ENCODE measurements around the gene AP5S1. TPM values are rescaled to one million over a fixed set of nuclear protein-coding genes. Genes with fewer than 3 reads are reported as not detected.

Gene AP5S1
- polyA plus RNA-seq, 3 donors: 6.6 to 10.8 (median 8.6) TPM

DNA sequence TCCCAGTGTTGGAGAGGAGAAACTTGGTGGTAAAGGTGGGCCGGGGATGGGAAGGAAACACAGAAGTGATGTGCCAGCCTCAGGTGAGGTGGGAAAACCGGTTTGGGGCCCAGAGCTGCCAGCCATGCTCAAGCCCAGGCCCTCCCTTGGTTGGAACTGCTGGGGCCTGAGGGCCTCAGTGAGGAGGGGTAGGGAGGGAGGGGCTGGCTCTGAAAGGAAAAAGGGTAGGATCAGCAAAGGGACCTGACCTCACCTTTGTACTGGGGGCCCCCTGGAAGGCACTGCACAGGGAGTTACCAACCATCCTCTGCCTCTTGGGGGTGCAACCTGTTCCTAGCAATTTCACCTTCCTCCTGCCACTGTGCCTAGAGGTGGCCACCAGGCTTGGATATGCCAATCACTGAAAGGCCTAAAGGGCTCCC is 37.3 kb upstream of the AP5S1 start:
- H3K36me3 ChIP-seq (replicated peaks in 1 of 2; ENCODE audit: control insufficient read depth in 1 of 2, insufficient read depth in 2 of 2, low read length in 2 of 2): peaks cover 4 to 7% of the 10 kb centered on the region in 2 donors
- no peak overlapping the region for H3K9ac ChIP-seq (ENCODE audit: insufficient read depth, low read length, poor library complexity, severe bottlenecking)
- H3K4me3 Mint-ChIP-seq: no peak overlapping the region
- peaks cover 0 to 4% (median 3%) of the 10 kb centered on the region in 7 donors for H3K9me3 Mint-ChIP-seq
- no peak overlapping the region for H3K27ac ChIP-seq (ENCODE audit: low read depth in 1 of 2, low read length in 2 of 2)
- TF ChIP-seq, protein P1, sequence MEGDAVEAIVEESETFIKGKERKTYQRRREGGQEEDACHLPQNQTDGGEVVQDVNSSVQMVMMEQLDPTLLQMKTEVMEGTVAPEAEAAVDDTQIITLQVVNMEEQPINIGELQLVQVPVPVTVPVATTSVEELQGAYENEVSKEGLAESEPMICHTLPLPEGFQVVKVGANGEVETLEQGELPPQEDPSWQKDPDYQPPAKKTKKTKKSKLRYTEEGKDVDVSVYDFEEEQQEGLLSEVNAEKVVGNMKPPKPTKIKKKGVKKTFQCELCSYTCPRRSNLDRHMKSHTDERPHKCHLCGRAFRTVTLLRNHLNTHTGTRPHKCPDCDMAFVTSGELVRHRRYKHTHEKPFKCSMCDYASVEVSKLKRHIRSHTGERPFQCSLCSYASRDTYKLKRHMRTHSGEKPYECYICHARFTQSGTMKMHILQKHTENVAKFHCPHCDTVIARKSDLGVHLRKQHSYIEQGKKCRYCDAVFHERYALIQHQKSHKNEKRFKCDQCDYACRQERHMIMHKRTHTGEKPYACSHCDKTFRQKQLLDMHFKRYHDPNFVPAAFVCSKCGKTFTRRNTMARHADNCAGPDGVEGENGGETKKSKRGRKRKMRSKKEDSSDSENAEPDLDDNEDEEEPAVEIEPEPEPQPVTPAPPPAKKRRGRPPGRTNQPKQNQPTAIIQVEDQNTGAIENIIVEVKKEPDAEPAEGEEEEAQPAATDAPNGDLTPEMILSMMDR (IDR thresholded peaks at IDR 0.05): no peak
- H3K4me2 ChIP-seq (replicated peaks; ENCODE audit: extremely low read depth, low read length, poor library complexity, severe bottlenecking): no peak overlapping the region
- peaks cover 55% of the 10 kb centered on the region for H4K20me1 ChIP-seq (ENCODE audit: insufficient read depth, low read length)
- peaks cover 29% of the 10 kb centered on the region for H3K79me2 ChIP-seq (ENCODE audit: insufficient read depth, low read length)
- H3K27ac Mint-ChIP-seq: peak overlapping the region in 3 of 7 donors; percentile 5 to 57 (median 46)
- H3K4me3 ChIP-seq (replicated peaks in 1 of 3; ENCODE audit: low read depth in 2 of 3, low read length in 3 of 3): no peak overlapping the region
- H3K27me3 ChIP-seq (ENCODE audit: control insufficient read depth in 2 of 2, insufficient read depth in 2 of 2, low read length in 2 of 2): peaks cover 17 to 19% of the 10 kb centered on the region in 2 donors
- no peak overlapping the region for H2AFZ ChIP-seq (ENCODE audit: insufficient read depth, low read depth, low read length, poor library complexity, severe bottlenecking)
- no peak for DNase-seq
- WGBS (ENCODE audit: insufficient coverage): 67% methylated on average over 1 of the region's 2 CpGs
- H3K27me3 Mint-ChIP-seq (ENCODE audit: low read depth in 3 of 3): peaks cover 21 to 27% (median 24%) of the 10 kb centered on the region in 3 donors
- H3K9me3 ChIP-seq (replicated peaks in 1 of 2; ENCODE audit: control insufficient read depth in 1 of 2, insufficient read depth in 1 of 2, low read length in 2 of 2): peaks cover 3 to 10% of the 10 kb centered on the region in 2 donors
- H3K4me1 ChIP-seq (ENCODE audit: control insufficient read depth in 1 of 2, insufficient read depth in 2 of 2, low read length in 2 of 2): peaks cover 43 to 59% of the 10 kb centered on the region in 2 donors
- intact Hi-C loops (cut with micrococcal nuclease): loop anchor here in 1 of 2 donors (10.0 kb wide), 1 partner anchor 62 kb away; the partner anchor contains the start of gene MAVS
- H3K4me1 Mint-ChIP-seq: peaks cover 55% of the 10 kb centered on the region
- peaks cover 9 to 17% of the 10 kb centered on the region in 2 donors for H3K36me3 Mint-ChIP-seq

DNA sequence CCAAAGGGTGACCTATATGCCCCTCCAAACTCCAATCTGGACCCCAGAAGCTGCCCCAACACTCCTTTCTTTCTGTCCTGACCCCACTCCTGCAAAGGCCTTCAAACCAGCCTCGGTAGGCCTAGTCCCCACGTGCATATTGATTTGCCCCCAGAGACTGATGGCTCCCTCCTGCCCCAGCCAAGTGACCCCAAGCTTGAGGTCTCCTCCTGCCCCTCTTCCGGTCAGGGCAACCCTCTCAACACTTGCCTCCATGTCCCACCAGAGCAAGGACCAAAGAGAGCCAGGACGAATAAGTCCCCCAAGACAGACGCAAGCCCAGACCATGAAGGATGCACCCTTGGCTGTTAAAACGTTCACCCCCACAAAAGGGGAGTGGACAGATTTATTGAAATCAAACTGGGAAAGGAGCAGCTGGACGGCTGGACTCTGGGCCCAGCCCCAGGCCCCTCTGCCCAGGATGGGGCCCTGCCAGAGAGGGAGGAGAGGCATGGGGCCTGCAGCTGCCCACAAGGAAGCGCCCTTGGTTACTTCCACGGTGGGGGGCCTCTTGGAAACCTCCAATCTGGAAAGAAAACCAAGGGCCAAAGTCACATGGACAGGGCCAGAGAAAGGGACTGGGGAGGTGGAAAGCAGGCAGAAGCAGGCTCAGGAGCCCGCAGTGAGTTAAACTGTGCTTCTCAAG is 36.7 kb upstream of the AP5S1 start:
- Histone ChIP-seq H3K9ac (ENCODE audit: insufficient read depth, low read length, poor library complexity, severe bottlenecking) (no peak overlapping the region), H3K4me1 (ENCODE audit: control insufficient read depth in 1 of 2, insufficient read depth in 2 of 2, low read length in 2 of 2) (peaks cover 38 to 53% of the 10 kb centered on the region in 2 donors), H3K36me3 (replicated peaks in 1 of 2; ENCODE audit: control insufficient read depth in 1 of 2, insufficient read depth in 2 of 2, low read length in 2 of 2) (peaks cover 4 to 7% of the 10 kb centered on the region in 2 donors), H3K9me3 (replicated peaks in 1 of 2; ENCODE audit: control insufficient read depth in 1 of 2, insufficient read depth in 1 of 2, low read length in 2 of 2) (peaks cover 0 to 10% of the 10 kb centered on the region in 2 donors), H3K27ac (ENCODE audit: low read depth in 1 of 2, low read length in 2 of 2) (no peak overlapping the region), H3K4me2 (replicated peaks; ENCODE audit: extremely low read depth, low read length, poor library complexity, severe bottlenecking) (no peak overlapping the region), H3K27me3 (ENCODE audit: control insufficient read depth in 2 of 2, insufficient read depth in 2 of 2, low read length in 2 of 2) (peaks cover 11 to 13% of the 10 kb centered on the region in 2 donors), H3K4me3 (replicated peaks in 1 of 3; ENCODE audit: low read depth in 2 of 3, low read length in 3 of 3) (no peak overlapping the region), H2AFZ (ENCODE audit: insufficient read depth, low read depth, low read length, poor library complexity, severe bottlenecking) (no peak overlapping the region), H3K79me2 (ENCODE audit: insufficient read depth, low read length) (peaks cover 29% of the 10 kb centered on the region), H4K20me1 (ENCODE audit: insufficient read depth, low read length) (peaks cover 55% of the 10 kb centered on the region)
- Mint-ChIP-seq H3K36me3 (peaks cover 7 to 14% of the 10 kb centered on the region in 2 donors), H3K9me3 (peaks cover 0 to 4% (median 3%) of the 10 kb centered on the region in 7 donors), H3K27ac (peak overlapping the region in 1 of 7 donors; percentile 46), H3K4me3 (no peak overlapping the region), H3K4me1 (peaks cover 50% of the 10 kb centered on the region), H3K27me3 (ENCODE audit: low read depth in 3 of 3) (peaks cover 16 to 21% (median 18%) of the 10 kb centered on the region in 3 donors)
- TF ChIP-seq, protein P1 (IDR thresholded peaks at IDR 0.05): no peak
- intact Hi-C loops (cut with micrococcal nuclease): loop anchor here in 1 of 2 donors (10.0 kb wide), 1 partner anchor 61 kb away; the partner anchor contains the start of gene MAVS
- DNase-seq: peak in 1 of 3 donors; percentile 2
- 94% methylated on average over 6 of the region's 10 CpGs for WGBS (ENCODE audit: insufficient coverage)

Measured in CD14-positive monocyte (primary cell).